ENCODE data around the gene PITX2. TPM values are rescaled to one million over a fixed set of nuclear protein-coding genes. Genes with fewer than 3 reads are reported as not detected.

Gene PITX2
- total RNA-seq, 6 donors from 2014 or later: 0.30 TPM; not detected in 5

- Histone ChIP-seq H3K4me3 (no peak overlapping the region), H3K36me3 (no peaks in the 10 kb centered on the region), H3K27ac (no peak overlapping the region), H3K27me3 (peaks cover 0 to 49% (median 34%) of the 10 kb centered on the region in 4 donors), H3K4me1 (peaks cover 8 to 14% (median 10%) of the 10 kb centered on the region in 4 donors), H3K9me3 (no peaks in the 10 kb centered on the region)
- DNase-seq: no peak
- WGBS, 2 donors: 8 to 12% methylated on average over 9 of the region's 9 CpGs
- TF ChIP-seq CTCF (IDR thresholded peaks at IDR 0.05) (no peak), EP300 (IDR thresholded peaks at IDR 0.05) (no peak), POLR2AphosphoS5 (IDR thresholded peaks at IDR 0.05) (no peak), POLR2A (IDR thresholded peaks at IDR 0.05) (no peak)
- ATAC-seq (ENCODE audit: low FRiP score in 2 of 2): no peak
Measured at GRCh38 chr4:110640576-110640975, 17.7 kb upstream of the PITX2 start.

DNA sequence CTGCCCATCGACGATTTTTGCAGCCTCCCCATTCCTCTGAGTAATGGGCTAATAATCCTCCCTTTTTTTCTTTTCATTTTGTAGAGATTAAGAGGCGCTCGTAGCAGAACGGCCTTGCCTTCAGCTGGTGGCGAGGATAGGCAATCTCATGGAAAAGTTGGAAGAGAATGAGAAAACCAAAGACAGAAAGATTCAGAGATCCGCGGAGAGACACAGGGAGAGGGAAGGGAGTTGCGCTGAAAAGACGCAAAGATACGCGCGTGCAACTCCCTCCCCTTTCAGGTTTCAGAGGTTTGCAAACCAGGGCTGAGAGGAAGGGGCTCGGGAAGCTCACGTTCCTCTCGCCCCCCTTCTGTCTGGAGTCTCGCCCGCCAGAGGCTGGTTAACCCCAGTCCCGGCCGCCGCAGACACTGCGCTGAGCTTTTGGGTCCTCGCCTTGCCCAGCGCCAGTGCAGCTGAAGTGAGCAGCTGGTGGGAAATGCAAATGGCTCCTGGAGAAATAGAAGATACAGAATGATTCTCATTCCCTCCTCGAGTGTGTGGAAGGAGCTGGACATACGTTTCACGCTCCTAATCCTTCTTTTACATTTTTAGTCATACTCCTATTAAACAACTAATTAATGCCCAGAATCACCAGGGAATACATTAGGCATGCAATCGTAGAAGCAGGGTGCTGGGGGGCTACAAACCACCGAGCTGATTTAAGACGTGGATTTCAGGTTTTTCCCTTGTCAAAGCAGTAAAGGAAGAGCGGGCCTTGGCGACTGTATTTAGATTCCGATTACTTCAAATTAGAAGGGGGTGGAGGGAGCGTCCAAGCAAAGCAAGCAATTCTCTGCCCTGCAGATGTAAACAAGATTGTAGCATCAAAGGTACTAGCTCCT lies 16.6 kb upstream of the PITX2 start:
- TF ChIP-seq POLR2AphosphoS5 (IDR thresholded peaks at IDR 0.05): no peak
- no peak for TF ChIP-seq POLR2A (IDR thresholded peaks at IDR 0.05)
- no peak for TF ChIP-seq EP300 (IDR thresholded peaks at IDR 0.05)
- TF ChIP-seq CTCF (IDR thresholded peaks at IDR 0.05): no peak
- Histone ChIP-seq H3K4me1 (peaks cover 8 to 14% (median 10%) of the 10 kb centered on the region in 4 donors), H3K9me3 (no peaks in the 10 kb centered on the region), H3K36me3 (no peaks in the 10 kb centered on the region), H3K4me3 (no peak overlapping the region), H3K27ac (no peak overlapping the region), H3K27me3 (peaks cover 0 to 60% (median 34%) of the 10 kb centered on the region in 4 donors)
- 10 to 15% methylated on average over 34 of the region's 34 CpGs for WGBS, 2 donors
- no peak for ATAC-seq (ENCODE audit: low FRiP score in 2 of 2)
- peak in 1 of 2 donors; percentile 50 for DNase-seq

DNA sequence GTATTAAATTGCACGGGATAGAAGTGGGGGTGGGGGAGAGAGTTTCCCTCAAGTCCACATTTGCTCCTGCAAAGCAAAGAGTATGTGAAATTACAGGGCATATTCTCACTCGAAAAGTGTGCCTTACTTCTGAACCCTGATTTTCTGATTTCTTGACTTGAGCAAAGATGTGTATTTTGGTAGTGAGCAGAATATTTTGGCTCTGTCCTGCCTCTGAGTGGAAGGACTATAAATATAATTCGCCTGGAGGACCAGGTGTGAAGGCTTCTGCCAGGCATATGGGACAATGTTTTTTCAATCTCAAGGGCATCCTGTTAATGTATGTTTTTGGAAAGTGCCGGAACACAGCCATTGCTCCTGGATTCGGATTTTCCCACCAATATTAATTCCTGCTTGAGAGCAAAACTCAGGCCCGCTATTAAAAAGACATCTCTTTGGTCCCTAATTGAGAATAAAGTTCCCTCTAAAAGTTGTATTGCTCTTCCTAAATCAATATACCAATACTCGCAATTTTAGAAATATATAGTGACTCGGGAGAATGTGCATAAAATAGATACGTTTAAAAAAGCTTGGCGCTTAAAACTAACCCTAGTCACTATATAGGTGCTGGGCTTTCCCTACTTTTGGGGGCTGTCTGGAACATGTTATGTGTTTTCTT lies 15.3 kb upstream of the PITX2 start:
- DNase-seq (no peak), ATAC-seq (ENCODE audit: low FRiP score in 2 of 2) (no peak)
- H3K4me3 ChIP-seq: no peak overlapping the region
- no peak overlapping the region for H3K27ac ChIP-seq
- H3K36me3 ChIP-seq: no peaks in the 10 kb centered on the region
- TF ChIP-seq POLR2A (IDR thresholded peaks at IDR 0.05): no peak
- TF ChIP-seq EP300 (IDR thresholded peaks at IDR 0.05): no peak
- TF ChIP-seq CTCF (IDR thresholded peaks at IDR 0.05): no peak
- TF ChIP-seq POLR2AphosphoS5 (IDR thresholded peaks at IDR 0.05): no peak
- peaks cover 4 to 73% (median 43%) of the 10 kb centered on the region in 4 donors for H3K27me3 ChIP-seq
- no peaks in the 10 kb centered on the region for H3K9me3 ChIP-seq
- H3K4me1 ChIP-seq: peaks cover 8 to 14% (median 10%) of the 10 kb centered on the region in 4 donors
- WGBS, 2 donors: 11 to 17% methylated on average over 10 of the region's 10 CpGs

GRCh38 chr4:110637408-110638088 lies 14.7 kb upstream of the PITX2 start:
- ATAC-seq (ENCODE audit: low FRiP score in 2 of 2) (peak in 1 of 2 donors; percentile 42), DNase-seq (peak in 1 of 2 donors; percentile 40)
- Histone ChIP-seq H3K36me3 (no peaks in the 10 kb centered on the region), H3K4me1 (peaks cover 8 to 17% (median 12%) of the 10 kb centered on the region in 4 donors), H3K4me3 (peak overlapping the region in 2 of 4 donors; percentile 25 to 30), H3K9me3 (no peaks in the 10 kb centered on the region), H3K27me3 (peaks cover 4 to 79% (median 47%) of the 10 kb centered on the region in 4 donors), H3K27ac (no peak overlapping the region)
- 8 to 13% methylated on average over 34 to 35 of the region's 35 CpGs for WGBS, 2 donors
- TF ChIP-seq EP300 (IDR thresholded peaks at IDR 0.05): no peak
- no peak for TF ChIP-seq POLR2AphosphoS5 (IDR thresholded peaks at IDR 0.05)
- TF ChIP-seq CTCF (IDR thresholded peaks at IDR 0.05): no peak
- TF ChIP-seq POLR2A (IDR thresholded peaks at IDR 0.05): no peak

Measured in upper lobe of left lung (tissue), 6 donors.